GM12878 (cell line): ENCODE data around the gene SMIM43. TPM values are rescaled to one million over a fixed set of nuclear protein-coding genes. Genes with fewer than 3 reads are reported as not detected.
A peak's percentile ranks its signal among the peaks of the same experiment; 100 is the strongest.

Experiments
- EGR1 ChIP-seq, 2 experiments: IDR thresholded peaks; 1 replicate in 1 of 2; 2 replicates in 1 of 2; pipeline ENCODE4 v1.6.1; 2011 to 2012; ENCODE audit warnings: low read depth in 2 of 2, low read length in 2 of 2, borderline replicate concordance in 1 of 2, mild to moderate bottlenecking in 1 of 2, moderate library complexity in 1 of 2
- EP300 ChIP-seq, 2 experiments: fragments of 150-350 bp in 1 of 2; IDR thresholded peaks; 2 replicates each; pipeline ENCODE4 v1.6.1; 2011 to 2012; ENCODE audit warnings: low read depth in 2 of 2, low read length in 2 of 2, borderline replicate concordance in 1 of 2, improper control_type of control experiment in 1 of 2, inconsistent platforms in 1 of 2; ENCODE audit not compliant: control insufficient read depth in 1 of 2
- ESRRA ChIP-seq: IDR thresholded peaks from 2 replicates; pipeline ENCODE4 v1.6.1; 2012; ENCODE audit warnings: mild to moderate bottlenecking, low read length, improper control_type of control experiment
- FOXK2 ChIP-seq: fragments of 450-650 bp; IDR thresholded peaks from 2 replicates; pipeline ENCODE4 v1.6.1; 2017; ENCODE audit warnings: mild to moderate bottlenecking, moderate library complexity
- FOXM1 ChIP-seq: IDR thresholded peaks from 2 replicates; pipeline ENCODE4 v1.6.1; 2012; ENCODE audit warnings: low read depth, mild to moderate bottlenecking, inconsistent platforms, low read length, moderate library complexity
- GABPA ChIP-seq: IDR thresholded peaks from 2 replicates; pipeline ENCODE4 v1.6.1; 2014; ENCODE audit warnings: antibody characterized with exemption, low read depth, mild to moderate bottlenecking, inconsistent platforms
- IRF4 ChIP-seq: IDR thresholded peaks from 2 replicates; pipeline ENCODE4 v1.6.1; 2011; ENCODE audit warnings: low read depth, low read length
- MXI1 ChIP-seq: fragments of 150-350 bp; IDR thresholded peaks from 2 replicates; pipeline ENCODE4 v1.6.1; 2011; ENCODE audit warnings: low read depth, mild to moderate bottlenecking, inconsistent platforms, low read length, improper control_type of control experiment
- NR2C1 ChIP-seq: fragments of 450-650 bp; IDR thresholded peaks from 2 replicates; pipeline ENCODE4 v1.6.1; 2017; ENCODE audit warnings: antibody characterized with exemption, mild to moderate bottlenecking, moderate library complexity
- PAX8 ChIP-seq: fragments of 450-650 bp; IDR thresholded peaks from 2 replicates; pipeline ENCODE4 v1.6.1; 2017; ENCODE audit warnings: mild to moderate bottlenecking, moderate library complexity
- RCOR1 ChIP-seq: conservative IDR thresholded peaks from 2 replicates; pipeline ENCODE4 v1.6.1; 2012; ENCODE audit warnings: low read depth, low read length, improper control_type of control experiment
- RELA ChIP-seq: fragments of 450-650 bp; IDR thresholded peaks from 2 replicates; pipeline ENCODE4 v1.8.0; 2014; ENCODE audit warnings: borderline replicate concordance; ENCODE audit not compliant: partially characterized antibody
- SMARCA5 ChIP-seq: fragments of 450-650 bp; IDR thresholded peaks from 2 replicates; pipeline ENCODE4 v1.6.1; 2017; ENCODE audit warnings: mild to moderate bottlenecking
- SRF ChIP-seq, 2 experiments: IDR thresholded peaks; 2 replicates each; pipeline ENCODE4 v1.6.1; 2011; ENCODE audit warnings: low read depth in 2 of 2, low read length in 2 of 2, mild to moderate bottlenecking in 1 of 2, moderate library complexity in 1 of 2
- STAT3 ChIP-seq: IDR thresholded peaks from 2 replicates; pipeline ENCODE4 v1.6.1; 2011; ENCODE audit warnings: low read depth, low read length, improper control_type of control experiment
- TCF7 ChIP-seq: IDR thresholded peaks from 2 replicates; pipeline ENCODE4 v1.6.1; 2014; ENCODE audit warnings: antibody characterized with exemption, borderline replicate concordance
- WRNIP1 ChIP-seq: IDR thresholded peaks from 2 replicates; pipeline ENCODE4 v1.6.1; 2011; ENCODE audit warnings: low read depth, low read length, improper control_type of control experiment, borderline replicate concordance
- polyA plus RNA-seq, 11 experiments: library from polyadenylated mRNA; depleted of rRNA in 4 of 11; unstranded in 6 of 11; stranded (reverse) in 5 of 11; fragments of >200 nt; fragmentation: Nextera tagmentation in 4 of 11; fragmentation: Illumina TruSeq in 1 of 11; extraction: Ambion mirVana in 4 of 11; extraction: Trizol in 1 of 11; gene quantifications; 1 replicate in 1 of 11; 2 replicates in 10 of 11; pipeline versions ENCODE4 v1.2.1 to v1.2.3, GENCODE V29; 2011 to 2016; ENCODE audit warnings: inconsistent platforms in 2 of 11, missing spikeins in 2 of 11, low read depth in 1 of 11
- total RNA-seq, 4 experiments: library from RNA; depleted of rRNA in 3 of 4; stranded (reverse); fragments of >200 nt in 3 of 4; fragmentation: Illumina TruSeq in 1 of 4; extraction: Trizol in 1 of 4; gene quantifications; 2 replicates each; pipeline versions ENCODE4 v1.2.1 to v1.2.3, GENCODE V29; 2013 to 2021
- TF ChIP-seq, protein P1 (sequence below): IDR thresholded peaks from 2 replicates; pipeline ENCODE4 v1.6.1; 2012; ENCODE audit warnings: improper control_type of control experiment, low read depth, low read length; ENCODE audit not compliant: insufficient replicate concordance
- TF ChIP-seq, protein P2 (sequence below): IDR thresholded peaks from 2 replicates; pipeline ENCODE4 v1.6.1; 2012; ENCODE audit warnings: low read depth, low read length, improper control_type of control experiment
- TF ChIP-seq, protein P3 (sequence below): IDR thresholded peaks from 2 replicates; pipeline ENCODE4 v1.6.1; 2011; ENCODE audit warnings: borderline replicate concordance, low read depth, mild to moderate bottlenecking, moderate library complexity, mixed read lengths, low read length; ENCODE audit not compliant: insufficient read depth; ENCODE audit errors: extremely low read length
- TF ChIP-seq, protein P4 (sequence below): fragments of 450-650 bp; IDR thresholded peaks from 2 replicates; pipeline ENCODE4 v1.6.1; 2016; ENCODE audit warnings: mild to moderate bottlenecking

Gene SMIM43
- total and polyA plus RNA-seq, 10 of the 15 experiments (the other 5 are each of a cell fraction or from before 2014, with no cell fraction given) = 0.12 TPM; not detected in 9

DNA sequence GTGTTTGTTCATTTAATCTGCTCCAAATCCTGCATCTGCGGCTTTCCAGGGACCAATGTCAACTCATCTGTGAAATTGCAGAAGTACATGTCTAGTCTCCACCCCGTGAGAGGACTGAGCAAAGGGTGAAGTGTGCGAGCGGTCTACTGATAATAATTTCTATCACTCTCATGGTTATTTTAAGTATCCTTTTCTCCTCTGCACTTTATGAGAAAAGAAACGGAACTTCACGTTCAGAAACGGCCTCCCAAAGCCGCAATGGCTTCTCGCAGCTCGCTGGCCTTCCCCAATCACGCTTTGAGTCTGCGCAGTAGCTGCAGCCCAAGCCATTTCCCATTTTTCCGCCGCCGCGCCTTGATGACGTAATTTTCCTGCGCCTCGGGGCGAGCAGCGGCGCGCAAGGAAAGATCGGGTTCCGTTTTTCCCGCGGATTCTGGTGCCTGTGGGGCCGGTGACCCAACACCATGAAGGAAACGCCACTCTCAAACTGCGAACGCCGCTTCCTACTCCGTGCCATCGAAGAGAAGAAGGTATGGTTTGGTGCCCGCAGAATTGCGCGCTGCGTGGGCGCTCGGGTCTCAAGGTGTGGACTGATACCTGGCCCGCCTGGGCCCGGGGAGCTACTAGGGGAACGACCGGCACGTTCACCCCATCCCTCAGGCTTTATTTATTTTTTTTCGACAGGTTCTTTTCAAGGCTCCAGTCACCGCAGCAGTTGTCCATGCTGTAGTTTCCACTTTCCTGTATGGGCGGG is 36.2 kb upstream of the SMIM43 start, which contains the start of gene EXOSC9 (continued):
- TF ChIP-seq, protein P1, sequence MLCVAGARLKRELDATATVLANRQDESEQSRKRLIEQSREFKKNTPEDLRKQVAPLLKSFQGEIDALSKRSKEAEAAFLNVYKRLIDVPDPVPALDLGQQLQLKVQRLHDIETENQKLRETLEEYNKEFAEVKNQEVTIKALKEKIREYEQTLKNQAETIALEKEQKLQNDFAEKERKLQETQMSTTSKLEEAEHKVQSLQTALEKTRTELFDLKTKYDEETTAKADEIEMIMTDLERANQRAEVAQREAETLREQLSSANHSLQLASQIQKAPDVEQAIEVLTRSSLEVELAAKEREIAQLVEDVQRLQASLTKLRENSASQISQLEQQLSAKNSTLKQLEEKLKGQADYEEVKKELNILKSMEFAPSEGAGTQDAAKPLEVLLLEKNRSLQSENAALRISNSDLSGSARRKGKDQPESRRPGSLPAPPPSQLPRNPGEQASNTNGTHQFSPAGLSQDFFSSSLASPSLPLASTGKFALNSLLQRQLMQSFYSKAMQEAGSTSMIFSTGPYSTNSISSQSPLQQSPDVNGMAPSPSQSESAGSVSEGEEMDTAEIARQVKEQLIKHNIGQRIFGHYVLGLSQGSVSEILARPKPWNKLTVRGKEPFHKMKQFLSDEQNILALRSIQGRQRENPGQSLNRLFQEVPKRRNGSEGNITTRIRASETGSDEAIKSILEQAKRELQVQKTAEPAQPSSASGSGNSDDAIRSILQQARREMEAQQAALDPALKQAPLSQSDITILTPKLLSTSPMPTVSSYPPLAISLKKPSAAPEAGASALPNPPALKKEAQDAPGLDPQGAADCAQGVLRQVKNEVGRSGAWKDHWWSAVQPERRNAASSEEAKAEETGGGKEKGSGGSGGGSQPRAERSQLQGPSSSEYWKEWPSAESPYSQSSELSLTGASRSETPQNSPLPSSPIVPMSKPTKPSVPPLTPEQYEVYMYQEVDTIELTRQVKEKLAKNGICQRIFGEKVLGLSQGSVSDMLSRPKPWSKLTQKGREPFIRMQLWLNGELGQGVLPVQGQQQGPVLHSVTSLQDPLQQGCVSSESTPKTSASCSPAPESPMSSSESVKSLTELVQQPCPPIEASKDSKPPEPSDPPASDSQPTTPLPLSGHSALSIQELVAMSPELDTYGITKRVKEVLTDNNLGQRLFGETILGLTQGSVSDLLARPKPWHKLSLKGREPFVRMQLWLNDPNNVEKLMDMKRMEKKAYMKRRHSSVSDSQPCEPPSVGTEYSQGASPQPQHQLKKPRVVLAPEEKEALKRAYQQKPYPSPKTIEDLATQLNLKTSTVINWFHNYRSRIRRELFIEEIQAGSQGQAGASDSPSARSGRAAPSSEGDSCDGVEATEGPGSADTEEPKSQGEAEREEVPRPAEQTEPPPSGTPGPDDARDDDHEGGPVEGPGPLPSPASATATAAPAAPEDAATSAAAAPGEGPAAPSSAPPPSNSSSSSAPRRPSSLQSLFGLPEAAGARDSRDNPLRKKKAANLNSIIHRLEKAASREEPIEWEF = no peak
- TF ChIP-seq STAT3 = no peak
- no peak; the same call in 1 of the 2 replicates for TF ChIP-seq NR2C1
- peak in 1 of 2 experiments; percentile 83; a peak in 2 of 3 replicates for TF ChIP-seq EGR1 (IDR thresholded peaks at IDR 0.05; ENCODE audit: borderline replicate concordance in 1 of 2, low read depth in 2 of 2, low read length in 2 of 2)
- TF ChIP-seq, protein P2, sequence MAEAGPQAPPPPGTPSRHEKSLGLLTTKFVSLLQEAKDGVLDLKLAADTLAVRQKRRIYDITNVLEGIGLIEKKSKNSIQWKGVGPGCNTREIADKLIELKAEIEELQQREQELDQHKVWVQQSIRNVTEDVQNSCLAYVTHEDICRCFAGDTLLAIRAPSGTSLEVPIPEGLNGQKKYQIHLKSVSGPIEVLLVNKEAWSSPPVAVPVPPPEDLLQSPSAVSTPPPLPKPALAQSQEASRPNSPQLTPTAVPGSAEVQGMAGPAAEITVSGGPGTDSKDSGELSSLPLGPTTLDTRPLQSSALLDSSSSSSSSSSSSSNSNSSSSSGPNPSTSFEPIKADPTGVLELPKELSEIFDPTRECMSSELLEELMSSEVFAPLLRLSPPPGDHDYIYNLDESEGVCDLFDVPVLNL = peak; percentile 74
- TF ChIP-seq, protein P3, sequence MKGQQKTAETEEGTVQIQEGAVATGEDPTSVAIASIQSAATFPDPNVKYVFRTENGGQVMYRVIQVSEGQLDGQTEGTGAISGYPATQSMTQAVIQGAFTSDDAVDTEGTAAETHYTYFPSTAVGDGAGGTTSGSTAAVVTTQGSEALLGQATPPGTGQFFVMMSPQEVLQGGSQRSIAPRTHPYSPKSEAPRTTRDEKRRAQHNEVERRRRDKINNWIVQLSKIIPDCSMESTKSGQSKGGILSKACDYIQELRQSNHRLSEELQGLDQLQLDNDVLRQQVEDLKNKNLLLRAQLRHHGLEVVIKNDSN = no peak
- TF ChIP-seq PAX8 = no peak; the same call in 1 of the 2 replicates
- no peak for TF ChIP-seq TCF7
- TF ChIP-seq GABPA = no peak
- no peak for TF ChIP-seq FOXK2
- peak; percentile 48; the same call in 1 of the 2 replicates for TF ChIP-seq SMARCA5
- peak; percentile 72 for TF ChIP-seq RELA
- TF ChIP-seq, protein P4, sequence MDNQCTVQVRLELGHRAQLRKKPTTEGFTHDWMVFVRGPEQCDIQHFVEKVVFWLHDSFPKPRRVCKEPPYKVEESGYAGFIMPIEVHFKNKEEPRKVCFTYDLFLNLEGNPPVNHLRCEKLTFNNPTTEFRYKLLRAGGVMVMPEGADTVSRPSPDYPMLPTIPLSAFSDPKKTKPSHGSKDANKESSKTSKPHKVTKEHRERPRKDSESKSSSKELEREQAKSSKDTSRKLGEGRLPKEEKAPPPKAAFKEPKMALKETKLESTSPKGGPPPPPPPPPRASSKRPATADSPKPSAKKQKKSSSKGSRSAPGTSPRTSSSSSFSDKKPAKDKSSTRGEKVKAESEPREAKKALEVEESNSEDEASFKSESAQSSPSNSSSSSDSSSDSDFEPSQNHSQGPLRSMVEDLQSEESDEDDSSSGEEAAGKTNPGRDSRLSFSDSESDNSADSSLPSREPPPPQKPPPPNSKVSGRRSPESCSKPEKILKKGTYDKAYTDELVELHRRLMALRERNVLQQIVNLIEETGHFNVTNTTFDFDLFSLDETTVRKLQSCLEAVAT = peak; percentile 84; the same call in 1 of the 2 replicates
- no peak; the same call in 1 of the 2 replicates for TF ChIP-seq IRF4
- no peak for TF ChIP-seq ESRRA
- 0 out of 2 replicates have a peak, but pooled peaks have one; percentile 5 for TF ChIP-seq FOXM1
- TF ChIP-seq WRNIP1 = no peak
- peak; percentile 22 to 30; a peak in 2 of 4 replicates for TF ChIP-seq EP300 (IDR thresholded peaks at IDR 0.05; ENCODE audit: borderline replicate concordance in 1 of 2, control insufficient read depth in 1 of 2, low read depth in 2 of 2, low read length in 2 of 2)
- TF ChIP-seq SRF (IDR thresholded peaks at IDR 0.05; ENCODE audit: low read depth in 2 of 2, low read length in 2 of 2) = peak in 1 of 2 experiments; percentile 91; a peak in 2 of 4 replicates
- no peak for TF ChIP-seq RCOR1
- TF ChIP-seq MXI1 = peak; percentile 91
